ELR (cell line): ENCODE measurements around the gene DOCK1.

Experiments used
- DNase-seq: peaks from one replicate; pipeline ENCODE4 v3.0.0-alpha.2; 2015; ENCODE audit warnings: low read depth

Gene DOCK1

GRCh38 chr10:127426746-127427145, 521.5 kb downstream of the DOCK1 start:
- DNase-seq, result no peak

DNA sequence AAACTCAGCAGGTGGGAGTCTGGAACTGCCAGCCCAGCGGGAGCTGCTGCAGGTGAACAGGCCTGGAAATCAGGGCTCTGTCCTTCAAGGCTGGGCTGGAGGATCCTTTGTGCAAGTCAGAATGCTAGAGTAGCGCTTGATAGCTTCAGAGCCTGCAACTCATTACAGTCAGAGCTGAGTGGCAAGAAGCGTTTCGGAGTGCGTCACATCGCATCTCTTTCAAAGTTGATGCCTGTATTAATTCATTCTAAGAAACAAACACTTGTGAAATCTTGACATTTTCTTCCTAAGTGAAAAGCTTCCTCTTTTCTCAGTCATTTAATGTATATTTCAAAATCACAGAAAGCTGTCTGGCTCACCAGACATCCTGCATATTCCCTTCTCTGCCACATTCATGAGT, 522.7 kb downstream of the DOCK1 start:
- DNase-seq, result no peak

GRCh38 chr10:127428385-127428980, 523.3 kb downstream of the DOCK1 start:
- no peak for DNase-seq

DNA sequence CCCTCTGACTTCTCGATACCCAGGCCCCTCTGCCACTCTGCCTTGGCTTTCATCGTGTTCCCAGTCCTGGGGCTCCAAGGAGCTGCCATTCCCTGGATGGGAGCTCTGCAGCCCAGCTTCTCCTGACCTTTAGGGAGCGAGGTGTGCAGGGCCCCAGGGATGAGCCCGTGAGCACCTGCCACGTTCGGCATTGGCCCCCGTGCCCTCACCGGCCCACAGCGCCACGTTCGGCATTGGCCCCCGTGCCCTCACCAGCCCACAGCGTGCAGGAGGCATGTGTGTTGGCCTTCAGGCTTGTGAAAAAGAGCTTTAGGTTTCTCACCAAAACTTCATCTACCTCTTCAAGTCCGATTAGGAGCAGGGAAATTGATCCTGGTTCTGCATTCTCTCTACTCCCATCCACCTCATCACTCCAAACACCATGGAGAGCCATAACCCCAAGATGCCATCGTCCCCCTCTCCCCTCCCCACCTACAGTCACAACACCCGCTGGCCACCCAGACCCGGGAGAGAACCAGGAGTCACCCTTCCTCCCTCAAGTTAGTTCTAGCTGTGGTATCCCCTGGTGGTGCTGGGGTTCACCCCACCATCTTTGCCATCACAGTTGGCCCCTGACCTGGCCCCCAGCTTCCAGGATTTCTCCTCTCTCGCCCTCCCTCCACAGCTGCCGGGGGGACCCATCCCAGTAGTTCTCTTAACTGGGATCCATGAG, 524.5 kb downstream of the DOCK1 start:
- no peak for DNase-seq

- no peak for DNase-seq
These were observed 526.3 kb downstream of the DOCK1 start for GRCh38 chr10:127431525-127431924.

DNA sequence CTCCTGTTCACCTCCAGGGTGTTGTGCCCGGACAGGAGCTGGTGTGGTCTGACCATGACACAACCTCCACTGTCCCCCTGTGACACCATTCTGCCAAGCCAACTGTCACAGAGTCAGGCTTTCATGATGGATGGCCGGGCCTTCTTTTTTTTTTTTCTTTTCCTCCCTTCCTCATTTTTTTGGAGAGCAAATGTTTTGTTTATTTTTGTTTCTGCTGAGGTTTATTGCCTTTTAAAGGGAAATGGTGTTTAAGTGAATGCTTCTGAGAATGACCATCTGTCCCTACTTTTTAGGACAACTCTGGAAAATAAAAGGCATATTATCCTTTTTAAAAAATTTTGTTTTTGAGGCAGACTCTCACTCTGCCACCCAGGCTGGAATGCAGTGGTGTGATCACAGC, 528.8 kb downstream of the DOCK1 start:
- no peak for DNase-seq

DNA sequence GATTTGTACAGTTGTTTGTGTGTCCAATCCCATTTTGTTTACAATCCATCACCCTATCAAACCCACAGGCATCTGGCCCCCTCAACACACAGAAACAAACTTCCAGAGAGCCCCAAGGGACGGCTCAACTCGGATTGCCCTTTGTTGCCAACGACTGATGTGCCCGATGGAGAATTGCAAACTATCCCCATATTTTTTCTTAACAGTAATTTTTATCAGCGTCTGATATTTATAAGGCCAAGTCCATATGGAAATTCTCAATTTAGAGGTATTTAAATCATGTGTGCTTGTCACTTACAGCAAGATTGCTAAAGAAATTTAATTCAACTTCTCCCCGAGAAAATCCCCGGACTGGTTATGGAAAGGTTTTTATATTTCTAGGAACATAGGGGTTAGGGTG, 530.0 kb downstream of the DOCK1 start:
- no peak for DNase-seq

DNA sequence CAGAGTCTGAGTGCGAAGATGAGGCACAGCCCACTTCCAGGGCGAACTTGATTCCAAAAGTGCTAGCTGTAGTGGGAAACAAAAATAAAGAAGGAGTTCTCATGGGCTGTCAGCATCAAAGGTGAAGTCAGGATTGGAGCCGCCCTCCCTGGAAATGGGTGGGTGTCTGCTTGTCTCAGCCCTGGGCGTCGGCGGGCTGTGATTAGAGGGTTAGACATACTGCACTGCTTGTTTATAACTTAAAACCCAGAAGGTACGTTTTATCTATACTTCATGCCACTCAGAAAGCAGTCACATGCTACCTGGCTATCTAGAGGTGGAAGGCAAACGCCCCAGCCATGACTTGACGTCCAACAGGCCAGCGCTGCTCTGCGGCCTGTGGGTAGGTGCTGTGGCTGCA, 535.1 kb downstream of the DOCK1 start:
- no peak for DNase-seq

DNA sequence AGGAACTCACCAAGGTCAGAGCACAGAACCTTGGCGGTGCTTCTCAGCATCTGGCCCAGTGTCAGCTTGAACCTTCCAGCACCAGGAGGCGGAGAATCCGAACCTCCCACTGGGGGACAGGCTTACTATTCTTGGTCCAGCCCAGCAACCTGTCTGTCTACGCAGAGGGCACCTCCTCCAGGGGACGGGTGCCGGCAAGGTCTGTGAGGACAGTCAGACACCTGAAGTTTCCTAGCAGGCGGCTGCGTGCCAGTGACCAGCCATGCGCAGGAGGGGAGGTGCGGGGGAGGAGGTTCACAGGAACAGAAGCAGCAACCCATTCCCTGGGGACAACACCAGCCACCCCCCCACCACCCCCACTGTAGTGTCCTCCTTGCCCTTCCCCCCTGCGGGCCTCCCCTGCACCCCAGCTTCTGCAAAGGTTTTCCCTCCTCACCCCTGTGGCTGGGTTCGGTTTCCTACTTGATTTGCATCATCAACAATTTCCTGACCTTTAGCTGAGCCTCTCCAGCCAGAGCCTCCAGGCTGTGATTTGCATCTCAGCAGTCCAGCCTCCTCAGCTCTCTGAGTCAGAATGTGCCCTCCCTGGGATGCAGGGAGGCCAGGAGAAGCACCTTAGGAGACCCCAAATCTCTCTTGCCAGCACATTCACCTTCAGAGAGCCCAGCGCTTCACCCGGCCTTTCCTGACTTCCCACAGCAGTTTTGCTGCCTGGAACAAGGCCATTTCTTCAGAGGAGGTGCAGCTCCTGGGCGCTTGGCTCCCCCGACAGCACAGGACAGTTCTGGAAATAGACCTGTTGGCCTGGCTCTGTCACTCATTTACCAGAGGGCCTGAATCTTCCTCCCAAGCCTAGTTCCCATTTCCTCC, 536.4 kb downstream of the DOCK1 start:
- DNase-seq, result no peak

DNA sequence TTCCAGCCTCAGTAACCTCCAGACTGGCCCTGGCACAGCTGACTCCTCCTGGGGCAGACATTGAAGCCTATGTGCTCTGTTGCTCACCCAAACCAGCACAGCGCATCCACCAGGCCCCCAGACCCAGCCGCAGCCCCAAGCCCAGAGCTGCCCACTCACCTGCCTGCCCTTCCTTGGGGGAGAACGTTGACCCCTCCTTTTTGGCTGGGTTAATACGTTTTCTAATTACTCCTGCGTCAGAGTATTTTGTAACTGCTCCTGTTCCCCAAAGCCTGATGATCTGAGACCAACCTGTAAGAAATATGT, 536.9 kb downstream of the DOCK1 start:
- DNase-seq, result no peak

- DNase-seq, result no peak
These were observed 538.9 kb downstream of the DOCK1 start for GRCh38 chr10:127444155-127444554.

DNA sequence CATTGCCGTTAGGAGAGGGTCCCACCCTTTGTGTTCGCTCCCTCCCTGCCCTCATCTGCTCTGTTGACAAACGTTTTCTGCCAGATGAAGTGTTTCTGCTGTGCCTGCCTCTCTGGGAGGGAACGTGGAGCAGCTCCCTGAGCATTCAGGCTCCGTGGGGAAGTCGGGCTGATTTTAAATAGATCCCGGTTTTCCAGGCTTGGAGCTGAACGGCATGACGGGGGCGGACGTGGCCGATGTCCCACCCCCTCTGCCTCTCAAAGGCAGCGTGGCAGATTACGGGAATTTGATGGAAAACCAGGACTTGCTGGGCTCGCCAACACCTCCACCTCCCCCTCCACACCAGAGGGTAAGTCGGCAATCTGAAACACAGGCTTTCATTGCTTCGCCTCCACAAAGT, 542.0 kb downstream of the DOCK1 start:
- no peak for DNase-seq

- no peak for DNase-seq
These were observed 544.3 kb downstream of the DOCK1 start for GRCh38 chr10:127449490-127449889.

DNA sequence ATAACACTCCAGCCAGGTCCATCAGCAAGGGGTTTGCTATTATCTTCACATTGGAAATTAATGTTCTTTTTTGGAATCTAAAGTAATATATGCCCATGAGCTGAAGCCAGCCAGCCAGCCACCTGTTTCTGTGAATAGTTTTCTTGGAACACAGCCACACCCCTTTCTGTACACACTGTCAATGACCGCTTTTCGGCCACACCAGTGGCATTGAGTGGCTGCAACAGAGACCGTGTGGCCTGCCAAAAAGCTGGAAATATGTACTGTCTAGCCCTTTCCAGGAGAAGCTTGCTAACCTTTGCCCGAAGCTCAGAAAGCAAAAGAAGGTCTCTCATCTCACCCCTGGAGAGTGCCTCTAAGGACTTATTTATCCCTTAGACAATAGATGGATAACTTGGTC, 545.4 kb downstream of the DOCK1 start:
- DNase-seq, result no peak

DNA sequence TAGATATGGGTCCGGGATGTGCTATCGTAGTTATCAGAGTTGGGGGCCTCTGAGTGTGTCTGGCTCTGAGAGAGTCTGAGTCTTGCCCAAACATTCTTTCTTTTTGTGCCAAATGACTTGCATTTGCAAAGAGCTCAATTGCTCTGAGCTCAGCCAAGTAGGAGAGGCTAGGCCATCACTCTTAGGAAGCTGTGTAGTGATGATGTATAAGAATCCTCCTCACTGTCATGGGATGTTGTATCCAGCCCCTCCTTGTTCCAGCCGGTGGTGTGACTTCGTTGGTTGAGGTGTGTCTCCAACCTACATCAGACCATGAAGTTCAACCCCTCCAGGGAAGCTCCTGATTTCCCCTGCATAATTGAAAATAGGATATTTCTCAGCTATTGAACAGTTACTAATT, 546.4 kb downstream of the DOCK1 start:
- no peak for DNase-seq

GRCh38 chr10:127452568-127452967, 547.3 kb downstream of the DOCK1 start:
- DNase-seq, result no peak

DNA sequence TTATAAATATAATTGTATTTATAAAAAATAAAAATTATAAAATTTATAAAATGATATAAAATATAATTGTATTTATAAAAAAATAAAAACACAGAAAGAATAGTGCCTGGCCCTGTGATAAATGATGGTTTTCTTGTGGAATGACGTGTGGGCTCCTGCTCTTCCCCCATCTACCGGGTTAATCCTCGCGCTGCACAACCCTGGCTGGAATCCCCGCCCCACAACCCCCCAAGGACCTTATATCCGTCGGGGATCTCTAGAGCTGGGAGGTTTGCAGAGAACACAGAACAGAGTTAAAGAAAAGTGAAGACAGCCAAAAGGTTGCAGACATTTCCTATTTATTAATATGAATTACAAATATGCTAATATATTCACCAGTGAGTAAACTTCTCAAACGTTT, 548.5 kb downstream of the DOCK1 start:
- DNase-seq, result no peak

DNA sequence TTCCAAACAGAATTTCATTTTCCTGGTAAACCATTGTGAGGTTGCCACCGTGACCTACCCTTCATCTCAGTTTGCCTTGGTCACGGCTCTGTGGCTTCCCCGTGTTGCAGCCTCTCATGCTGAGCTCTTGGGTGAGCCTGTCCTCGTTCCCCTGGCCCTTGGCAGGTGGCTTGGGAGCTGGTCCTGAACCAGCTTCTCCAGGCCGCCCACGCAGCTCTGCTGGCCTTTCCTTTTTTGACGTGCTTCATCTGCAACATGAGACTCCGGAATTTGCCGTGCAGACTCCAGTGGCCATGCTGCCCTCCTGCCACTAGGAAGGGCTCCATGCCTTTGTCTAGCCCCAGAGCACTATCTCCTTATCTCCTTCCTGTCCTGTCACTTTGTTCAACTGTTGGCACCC, 550.9 kb downstream of the DOCK1 start:
- DNase-seq, result no peak

DNA sequence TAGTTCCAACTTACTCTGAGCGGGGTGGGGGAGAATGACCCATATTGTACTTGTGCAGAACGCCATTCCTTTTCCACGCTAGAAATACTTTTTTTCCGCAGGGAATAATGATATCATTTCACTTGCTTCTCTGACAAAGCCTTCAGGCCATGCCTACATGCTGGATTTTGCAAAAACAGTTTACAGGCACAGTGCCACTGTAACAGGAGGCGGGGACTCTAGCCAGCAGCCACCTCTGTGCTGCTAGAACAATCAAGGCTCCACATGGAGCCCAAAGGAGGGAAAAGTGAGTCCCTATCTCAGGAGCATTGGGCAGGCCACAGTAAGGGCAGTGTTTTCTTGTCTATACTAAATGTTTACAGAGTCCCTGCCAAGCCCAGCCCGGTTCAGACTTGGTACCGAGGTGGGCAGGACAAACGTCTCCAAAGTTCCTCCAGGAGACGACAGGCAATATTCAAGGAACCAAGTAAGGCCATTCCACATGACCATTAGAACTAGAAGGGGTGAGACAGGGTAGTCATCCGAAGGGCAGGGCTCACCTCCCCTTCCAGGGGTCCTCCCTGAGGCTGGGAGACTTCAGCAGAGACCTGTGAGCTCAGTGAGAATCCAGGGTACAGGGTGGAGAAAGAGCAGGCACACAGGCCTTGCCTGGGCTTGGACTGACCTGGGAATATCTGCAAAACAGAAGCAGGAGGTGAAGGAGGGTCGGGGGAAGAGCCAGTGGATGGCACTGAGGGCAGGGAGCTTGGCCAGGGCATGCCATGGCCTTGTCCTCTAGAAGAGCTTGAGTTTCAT, 553.0 kb downstream of the DOCK1 start:
- DNase-seq, result no peak

DNA sequence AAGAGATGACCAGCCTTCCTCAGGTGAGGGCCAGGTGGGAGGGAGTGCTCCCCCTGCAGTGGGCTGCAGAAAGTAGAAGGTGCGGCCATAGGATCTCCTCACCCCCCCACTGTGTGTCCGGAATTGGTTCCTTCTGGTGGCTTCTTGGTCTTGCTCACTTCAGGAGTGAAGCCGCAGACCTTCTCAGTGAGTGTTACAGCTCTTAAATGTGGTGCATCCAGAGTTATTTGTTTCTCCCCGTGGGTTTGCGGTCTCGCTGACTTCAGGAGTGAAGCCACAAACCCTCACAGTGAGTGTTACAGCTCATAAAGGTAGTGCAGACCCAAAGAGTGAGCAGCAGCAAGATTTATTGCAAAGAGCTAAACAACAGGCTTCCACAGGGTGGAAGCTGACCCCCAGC, 553.6 kb downstream of the DOCK1 start:
- DNase-seq, result no peak

- DNase-seq, result no peak
These were observed 554.7 kb downstream of the DOCK1 start for GRCh38 chr10:127459918-127460317.

- DNase-seq, result no peak
These were observed 557.5 kb downstream of the DOCK1 start for GRCh38 chr10:127462643-127463295.
